Measurements from ENCODE around the gene TNFRSF11A.

- TF ChIP-seq CTCF (IDR thresholded peaks at IDR 0.05 in 4 of 5, conservative IDR thresholded peaks at IDR 0.05 in 1 of 5), result no peak
- TF ChIP-seq POLR2A (IDR thresholded peaks at IDR 0.05), result no peak
These were observed 39.4 kb downstream of the TNFRSF11A start for GRCh38 chr18:62364558-62364957.

All from gastrocnemius medialis (tissue), 4 donors.